B cell (primary cell): ENCODE data around the gene TOP1.

Experiments used
- EZH2 ChIP-seq: IDR thresholded peaks from 2 replicates; pipeline ENCODE4 v1.6.1; 2012; ENCODE audit warnings: borderline replicate concordance, low read depth, mild to moderate bottlenecking, moderate library complexity, low read length; ENCODE audit not compliant: insufficient read depth, poor library complexity, severe bottlenecking
- TF ChIP-seq, protein P1 (sequence below): fragments of 200-600 bp; IDR thresholded peaks from one replicate; pipeline ENCODE4 v1.8.0; 2022; ENCODE audit warnings: antibody characterized with exemption, mild to moderate bottlenecking

- no peak for TF ChIP-seq EZH2
- TF ChIP-seq, protein P1, sequence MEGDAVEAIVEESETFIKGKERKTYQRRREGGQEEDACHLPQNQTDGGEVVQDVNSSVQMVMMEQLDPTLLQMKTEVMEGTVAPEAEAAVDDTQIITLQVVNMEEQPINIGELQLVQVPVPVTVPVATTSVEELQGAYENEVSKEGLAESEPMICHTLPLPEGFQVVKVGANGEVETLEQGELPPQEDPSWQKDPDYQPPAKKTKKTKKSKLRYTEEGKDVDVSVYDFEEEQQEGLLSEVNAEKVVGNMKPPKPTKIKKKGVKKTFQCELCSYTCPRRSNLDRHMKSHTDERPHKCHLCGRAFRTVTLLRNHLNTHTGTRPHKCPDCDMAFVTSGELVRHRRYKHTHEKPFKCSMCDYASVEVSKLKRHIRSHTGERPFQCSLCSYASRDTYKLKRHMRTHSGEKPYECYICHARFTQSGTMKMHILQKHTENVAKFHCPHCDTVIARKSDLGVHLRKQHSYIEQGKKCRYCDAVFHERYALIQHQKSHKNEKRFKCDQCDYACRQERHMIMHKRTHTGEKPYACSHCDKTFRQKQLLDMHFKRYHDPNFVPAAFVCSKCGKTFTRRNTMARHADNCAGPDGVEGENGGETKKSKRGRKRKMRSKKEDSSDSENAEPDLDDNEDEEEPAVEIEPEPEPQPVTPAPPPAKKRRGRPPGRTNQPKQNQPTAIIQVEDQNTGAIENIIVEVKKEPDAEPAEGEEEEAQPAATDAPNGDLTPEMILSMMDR = no peak
Observed at GRCh38 chr20:41034239-41034638, 5.6 kb downstream of the TOP1 start.
